Measurements from ENCODE around the gene AFAP1L1.

- no peak for TF ChIP-seq POLR2AphosphoS5 (IDR thresholded peaks at IDR 0.05; ENCODE audit: low read depth, low read length)
- TF ChIP-seq CTCF (IDR thresholded peaks at IDR 0.05), result no peak
Measured at GRCh38 chr5:149277801-149278200, 6.1 kb downstream of the AFAP1L1 start.
